ENCODE results near the gene YWHAB.

DNA sequence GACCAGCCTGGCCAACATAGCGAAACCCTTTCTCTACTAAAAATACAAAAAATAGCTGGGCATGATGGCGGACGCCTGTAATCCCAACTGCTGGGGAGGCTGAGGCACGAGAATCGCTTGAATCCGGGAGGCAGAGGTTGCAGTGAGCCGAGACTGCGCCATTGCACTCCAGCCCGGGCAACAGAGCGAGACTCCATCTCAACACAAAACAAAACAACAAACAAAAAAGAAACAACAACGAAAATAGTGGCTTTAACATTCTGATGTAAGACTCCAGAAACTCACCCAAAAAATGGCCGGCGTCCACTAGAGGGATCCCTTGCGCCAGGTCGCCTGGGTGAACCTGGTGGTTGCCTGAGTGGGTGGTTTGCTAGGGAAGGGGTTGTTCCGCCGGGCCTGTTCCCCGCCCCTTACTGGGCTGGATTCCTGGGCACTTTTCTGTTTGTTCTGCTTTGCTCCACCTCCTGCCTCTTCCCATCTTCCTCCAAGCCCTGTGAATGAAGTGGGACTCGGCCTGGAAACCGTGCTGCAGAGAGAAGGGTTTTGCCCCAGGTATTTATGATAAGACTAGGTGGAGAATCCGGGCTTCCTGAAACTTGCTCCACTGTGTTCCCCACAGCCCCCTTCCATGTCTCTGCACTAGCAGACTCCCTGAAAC lies 25.9 kb downstream of the YWHAB start:
- TF ChIP-seq, protein P1, sequence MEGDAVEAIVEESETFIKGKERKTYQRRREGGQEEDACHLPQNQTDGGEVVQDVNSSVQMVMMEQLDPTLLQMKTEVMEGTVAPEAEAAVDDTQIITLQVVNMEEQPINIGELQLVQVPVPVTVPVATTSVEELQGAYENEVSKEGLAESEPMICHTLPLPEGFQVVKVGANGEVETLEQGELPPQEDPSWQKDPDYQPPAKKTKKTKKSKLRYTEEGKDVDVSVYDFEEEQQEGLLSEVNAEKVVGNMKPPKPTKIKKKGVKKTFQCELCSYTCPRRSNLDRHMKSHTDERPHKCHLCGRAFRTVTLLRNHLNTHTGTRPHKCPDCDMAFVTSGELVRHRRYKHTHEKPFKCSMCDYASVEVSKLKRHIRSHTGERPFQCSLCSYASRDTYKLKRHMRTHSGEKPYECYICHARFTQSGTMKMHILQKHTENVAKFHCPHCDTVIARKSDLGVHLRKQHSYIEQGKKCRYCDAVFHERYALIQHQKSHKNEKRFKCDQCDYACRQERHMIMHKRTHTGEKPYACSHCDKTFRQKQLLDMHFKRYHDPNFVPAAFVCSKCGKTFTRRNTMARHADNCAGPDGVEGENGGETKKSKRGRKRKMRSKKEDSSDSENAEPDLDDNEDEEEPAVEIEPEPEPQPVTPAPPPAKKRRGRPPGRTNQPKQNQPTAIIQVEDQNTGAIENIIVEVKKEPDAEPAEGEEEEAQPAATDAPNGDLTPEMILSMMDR (IDR thresholded peaks at IDR 0.05): peak in 7 of 12 donors; percentile 8 to 40 (median 23)
- no peak for TF ChIP-seq POLR2A (IDR thresholded peaks at IDR 0.05)

Measured in heart left ventricle (tissue), 13 donors.